Mesothelial cell of epicardium (in vitro differentiated cells): ENCODE data around the gene SMNDC1. TPM values are rescaled to one million over a fixed set of nuclear protein-coding genes. Genes with fewer than 3 reads are reported as not detected.

Experiments used
- DNase-seq, 2 experiments: peaks; one replicate each; pipeline ENCODE4 v3.0.0; 2021; ENCODE audit warnings: low spot score in 2 of 2; ENCODE audit not compliant: unreplicated experiment in 2 of 2
- H3K27ac Mint-ChIP-seq: 2 replicates; pipeline ENCODE4 v1.8.0; 2021; ENCODE audit warnings: mixed read lengths
- H3K27me3 Mint-ChIP-seq: 2 replicates; pipeline ENCODE4 v1.8.0; 2021; ENCODE audit warnings: low read depth, mixed read lengths
- H3K36me3 Mint-ChIP-seq: 2 replicates; pipeline ENCODE4 v1.8.0; 2021; ENCODE audit warnings: mixed read lengths
- H3K4me1 Mint-ChIP-seq: 2 replicates; pipeline ENCODE4 v1.8.0; 2021; ENCODE audit warnings: mixed read lengths
- H3K4me3 Mint-ChIP-seq: 2 replicates; pipeline ENCODE4 v1.8.0; 2021; ENCODE audit warnings: mild to moderate bottlenecking, moderate library complexity, mixed read lengths
- H3K9me3 Mint-ChIP-seq: 2 replicates; pipeline ENCODE4 v1.8.0; 2021; ENCODE audit warnings: mixed read lengths
- total RNA-seq: library from RNA; stranded (reverse); gene quantifications from 3 replicates; pipeline ENCODE4 v1.2.1, GENCODE V29; 2021
- TF ChIP-seq, protein P1 (sequence below): fragments of 200-600 bp; sonication (generic); IDR thresholded peaks from one replicate; pipeline ENCODE4 v1.5.0; 2021; ENCODE audit warnings: antibody characterized with exemption; ENCODE audit not compliant: unreplicated experiment

Gene SMNDC1
- total RNA-seq, 1 donor from 2014 or later: 38.5 TPM

DNA sequence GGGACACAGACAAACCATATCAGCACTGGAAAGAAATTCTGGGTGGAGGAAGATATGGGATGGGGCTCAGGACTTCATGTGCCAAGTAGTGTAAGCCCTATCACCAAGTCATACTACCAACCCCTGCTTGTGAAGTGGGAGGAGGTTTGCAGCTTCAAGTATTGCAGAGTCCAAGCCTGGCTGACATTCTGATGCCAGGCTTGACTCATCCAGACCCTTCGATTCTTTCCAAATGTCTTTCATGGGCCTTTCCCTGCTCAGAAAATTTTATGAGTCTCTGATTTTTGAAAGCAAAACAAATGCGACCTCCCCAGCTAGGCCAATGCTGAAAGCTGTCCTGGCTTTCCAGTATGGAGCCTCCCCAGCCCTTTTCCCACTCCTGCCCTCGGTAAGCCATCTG, 45.1 kb upstream of the SMNDC1 start:
- H3K4me3 Mint-ChIP-seq: no peak overlapping the region
- DNase-seq: no peak
- H3K27me3 Mint-ChIP-seq: peaks cover 14% of the 10 kb centered on the region
- H3K4me1 Mint-ChIP-seq: peaks cover 12% of the 10 kb centered on the region
- peaks cover 4% of the 10 kb centered on the region for H3K9me3 Mint-ChIP-seq
- no peaks in the 10 kb centered on the region for H3K36me3 Mint-ChIP-seq
- TF ChIP-seq, protein P1, sequence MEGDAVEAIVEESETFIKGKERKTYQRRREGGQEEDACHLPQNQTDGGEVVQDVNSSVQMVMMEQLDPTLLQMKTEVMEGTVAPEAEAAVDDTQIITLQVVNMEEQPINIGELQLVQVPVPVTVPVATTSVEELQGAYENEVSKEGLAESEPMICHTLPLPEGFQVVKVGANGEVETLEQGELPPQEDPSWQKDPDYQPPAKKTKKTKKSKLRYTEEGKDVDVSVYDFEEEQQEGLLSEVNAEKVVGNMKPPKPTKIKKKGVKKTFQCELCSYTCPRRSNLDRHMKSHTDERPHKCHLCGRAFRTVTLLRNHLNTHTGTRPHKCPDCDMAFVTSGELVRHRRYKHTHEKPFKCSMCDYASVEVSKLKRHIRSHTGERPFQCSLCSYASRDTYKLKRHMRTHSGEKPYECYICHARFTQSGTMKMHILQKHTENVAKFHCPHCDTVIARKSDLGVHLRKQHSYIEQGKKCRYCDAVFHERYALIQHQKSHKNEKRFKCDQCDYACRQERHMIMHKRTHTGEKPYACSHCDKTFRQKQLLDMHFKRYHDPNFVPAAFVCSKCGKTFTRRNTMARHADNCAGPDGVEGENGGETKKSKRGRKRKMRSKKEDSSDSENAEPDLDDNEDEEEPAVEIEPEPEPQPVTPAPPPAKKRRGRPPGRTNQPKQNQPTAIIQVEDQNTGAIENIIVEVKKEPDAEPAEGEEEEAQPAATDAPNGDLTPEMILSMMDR: no peak
- H3K27ac Mint-ChIP-seq: no peak overlapping the region

- Mint-ChIP-seq H3K9me3 (peaks cover 4% of the 10 kb centered on the region), H3K27me3 (peaks cover 14% of the 10 kb centered on the region), H3K4me3 (no peak overlapping the region), H3K27ac (no peak overlapping the region), H3K4me1 (peaks cover 11% of the 10 kb centered on the region), H3K36me3 (no peaks in the 10 kb centered on the region)
- no peak for DNase-seq
- TF ChIP-seq, protein P1: no peak
These were observed 44.7 kb upstream of the SMNDC1 start for GRCh38 chr10:110349386-110349785.

DNA sequence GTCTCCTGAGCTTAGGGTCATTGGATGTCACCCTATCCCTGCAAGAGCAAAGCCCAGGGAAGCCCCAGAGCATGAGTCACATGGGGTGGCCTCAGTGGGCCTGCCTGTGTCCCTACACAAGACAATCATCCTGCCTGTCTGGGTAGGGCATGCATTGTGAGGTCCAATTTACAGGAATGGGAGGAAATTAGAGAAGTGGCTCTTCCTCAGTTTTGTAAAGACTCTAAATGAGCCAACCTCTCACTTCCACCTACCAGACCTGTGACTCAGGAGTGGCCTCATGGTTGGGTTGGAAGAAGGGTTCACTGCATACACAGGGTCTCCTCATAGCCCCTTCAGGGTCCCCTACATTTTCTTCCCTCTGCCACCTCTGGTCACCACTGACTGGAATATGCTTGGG, 43.6 kb upstream of the SMNDC1 start:
- Mint-ChIP-seq H3K4me3 (no peak overlapping the region), H3K4me1 (peaks cover 2% of the 10 kb centered on the region), H3K36me3 (no peaks in the 10 kb centered on the region), H3K27me3 (peaks cover 16% of the 10 kb centered on the region), H3K27ac (no peak overlapping the region), H3K9me3 (peaks cover 4% of the 10 kb centered on the region)
- DNase-seq: no peak
- TF ChIP-seq, protein P1: no peak

GRCh38 chr10:110346914-110347313, 42.2 kb upstream of the SMNDC1 start:
- TF ChIP-seq, protein P1: no peak
- Mint-ChIP-seq H3K9me3 (peaks cover 4% of the 10 kb centered on the region), H3K27me3 (peaks cover 22% of the 10 kb centered on the region), H3K4me1 (no peaks in the 10 kb centered on the region), H3K4me3 (no peak overlapping the region), H3K27ac (no peak overlapping the region), H3K36me3 (no peaks in the 10 kb centered on the region)
- DNase-seq: no peak

DNA sequence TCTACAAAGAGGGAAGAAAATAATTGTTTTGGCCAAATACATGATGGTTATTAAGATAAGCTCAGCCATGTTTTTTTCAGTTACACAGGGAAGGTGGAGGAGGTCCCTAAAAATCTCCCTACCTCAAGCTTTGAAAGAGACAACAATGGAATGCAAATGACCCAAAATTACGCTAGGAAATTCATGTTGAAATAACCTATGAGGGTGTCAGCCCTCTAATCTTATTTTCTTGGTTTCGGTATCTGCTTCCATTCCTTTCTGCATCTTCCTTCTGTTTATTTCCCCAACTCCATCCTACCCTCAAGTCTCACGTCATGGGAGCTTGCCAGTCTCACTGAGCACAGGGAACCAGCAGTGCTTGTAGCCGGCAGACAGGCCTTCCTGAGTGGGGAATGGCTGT, 40.6 kb upstream of the SMNDC1 start:
- H3K27ac Mint-ChIP-seq: no peak overlapping the region
- no peaks in the 10 kb centered on the region for H3K9me3 Mint-ChIP-seq
- peaks cover 24% of the 10 kb centered on the region for H3K27me3 Mint-ChIP-seq
- H3K4me1 Mint-ChIP-seq: no peaks in the 10 kb centered on the region
- no peak for DNase-seq
- H3K36me3 Mint-ChIP-seq: no peaks in the 10 kb centered on the region
- TF ChIP-seq, protein P1: no peak
- no peak overlapping the region for H3K4me3 Mint-ChIP-seq

DNA sequence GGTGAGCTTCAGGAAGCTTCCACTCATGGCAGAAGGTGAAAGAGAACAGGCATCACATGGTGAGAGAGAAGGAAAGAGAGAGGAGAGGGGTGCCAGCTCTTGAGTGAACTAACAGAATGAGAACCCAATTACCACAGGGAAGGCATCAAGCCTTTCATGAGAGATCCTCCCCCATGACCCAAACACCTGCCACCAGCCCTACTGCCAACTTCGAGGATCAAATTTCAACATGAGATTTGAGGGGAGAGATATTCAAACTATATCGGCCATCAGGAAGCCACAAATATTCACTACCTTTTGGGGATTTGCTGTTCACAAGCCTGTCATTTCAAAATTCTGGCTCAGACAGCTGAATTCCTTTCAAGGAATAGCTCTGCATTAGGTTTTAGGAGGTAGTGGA, 39.9 kb upstream of the SMNDC1 start:
- Mint-ChIP-seq H3K36me3 (no peaks in the 10 kb centered on the region), H3K27me3 (peaks cover 24% of the 10 kb centered on the region), H3K4me3 (no peak overlapping the region), H3K27ac (no peak overlapping the region), H3K4me1 (no peaks in the 10 kb centered on the region), H3K9me3 (no peaks in the 10 kb centered on the region)
- TF ChIP-seq, protein P1: no peak
- DNase-seq: no peak
